DND-41 (cell line): Measurements from ENCODE around the gene BCL2L14.
A peak's percentile ranks its signal among the peaks of the same experiment; 100 is the strongest.

Source experiments
- ATAC-seq: fragments of 200-7000 bp; cut with Tn5 transposase; 3 replicates; pipeline ENCODE4 v1.9.1; 2021; ENCODE audit warnings: low read depth; ENCODE audit not compliant: insufficient read depth
- DNase-seq: peaks from one replicate; pipeline ENCODE4 v3.0.0-alpha.2; 2020
- H2AFZ ChIP-seq: 2 replicates; pipeline ENCODE4 v1.6.0; 2012; ENCODE audit warnings: low read depth, low read length
- H3K27ac ChIP-seq: 2 replicates; pipeline ENCODE4 v1.5.1; 2012; ENCODE audit warnings: low read length, inconsistent platforms
- H3K27me3 ChIP-seq: fragments of 200-600 bp; sonication (generic); 2 replicates; pipeline ENCODE4 v1.6.0; 2012; ENCODE audit warnings: low read length, mild to moderate bottlenecking, inconsistent platforms; ENCODE audit not compliant: insufficient read depth, poor library complexity
- H3K36me3 ChIP-seq: 2 replicates; pipeline ENCODE4 v1.5.1; 2012; ENCODE audit warnings: low read length, inconsistent platforms; ENCODE audit not compliant: insufficient read depth
- H3K4me1 ChIP-seq: 2 replicates; pipeline ENCODE4 v1.5.1; 2012; ENCODE audit warnings: mild to moderate bottlenecking, low read length; ENCODE audit not compliant: insufficient read depth
- H3K4me2 ChIP-seq: 2 replicates; pipeline ENCODE4 v1.6.0; 2012; ENCODE audit warnings: mild to moderate bottlenecking, moderate library complexity, low read length, inconsistent platforms; ENCODE audit not compliant: insufficient read depth
- H3K4me3 ChIP-seq, 2 experiments: fragments of 200-600 bp in 1 of 2; shearing (Covaris generic) in 1 of 2; 2 replicates each; pipeline ENCODE4 v1.5.1; 2012 to 2016; ENCODE audit warnings: inconsistent platforms in 2 of 2, low read length in 2 of 2, mild to moderate bottlenecking in 2 of 2, low read depth in 1 of 2, moderate library complexity in 1 of 2
- H3K79me2 ChIP-seq: 2 replicates; pipeline ENCODE4 v1.6.0; 2012; ENCODE audit warnings: low read length, inconsistent platforms; ENCODE audit not compliant: insufficient read depth
- H3K9ac ChIP-seq: 2 replicates; pipeline ENCODE4 v1.6.0; 2012; ENCODE audit warnings: low read depth, mild to moderate bottlenecking, inconsistent platforms, low read length, moderate library complexity
- H3K9me3 ChIP-seq: 2 replicates; pipeline ENCODE4 v1.5.1; 2012; ENCODE audit warnings: low read length, moderate library complexity, mild to moderate bottlenecking, inconsistent platforms; ENCODE audit not compliant: insufficient read depth, severe bottlenecking
- H4K20me1 ChIP-seq: 2 replicates; pipeline ENCODE4 v1.6.0; 2012; ENCODE audit warnings: low read length; ENCODE audit not compliant: insufficient read depth
- CTCF ChIP-seq: IDR thresholded peaks from 2 replicates; pipeline ENCODE4 v1.5.1; 2012; ENCODE audit warnings: borderline replicate concordance, low read length, moderate library complexity, mild to moderate bottlenecking; ENCODE audit not compliant: poor library complexity, severe bottlenecking; ENCODE audit errors: extremely low read depth
- EZH2 ChIP-seq: IDR thresholded peaks from 3 replicates; pipeline ENCODE4 v1.6.1; 2012; ENCODE audit warnings: borderline replicate concordance, low read depth, mild to moderate bottlenecking, moderate library complexity, low read length, inconsistent platforms; ENCODE audit not compliant: severe bottlenecking

The BCL2L14 gene

GRCh38 chr12:12072064-12072760 is 1.5 kb downstream of the BCL2L14 start:
- Histone ChIP-seq H3K79me2 (no peaks in the 10 kb centered on the region), H3K9me3 (no peaks in the 10 kb centered on the region), H3K4me1 (no peaks in the 10 kb centered on the region), H3K36me3 (no peaks in the 10 kb centered on the region), H4K20me1 (no peaks in the 10 kb centered on the region), H3K27ac (no peak overlapping the region), H3K4me3 (no peak overlapping the region), H2AFZ (no peak overlapping the region), H3K4me2 (no peak overlapping the region), H3K9ac (no peak overlapping the region), H3K27me3 (peaks cover 7% of the 10 kb centered on the region)
- TF ChIP-seq CTCF (no peak), EZH2 (no peak)
- DNase-seq (no peak), ATAC-seq (no peak)

GRCh38 chr12:12079291-12079690 is 8.6 kb downstream of the BCL2L14 start:
- H3K4me2 ChIP-seq = no peak overlapping the region
- peaks cover 5% of the 10 kb centered on the region for H3K27me3 ChIP-seq
- no peak for ATAC-seq
- no peak overlapping the region for H2AFZ ChIP-seq
- TF ChIP-seq CTCF (no peak), EZH2 (no peak)
- no peaks in the 10 kb centered on the region for H3K9me3 ChIP-seq
- H3K36me3 ChIP-seq = no peaks in the 10 kb centered on the region
- H3K79me2 ChIP-seq = no peaks in the 10 kb centered on the region
- H3K4me1 ChIP-seq = no peaks in the 10 kb centered on the region
- no peak overlapping the region for H3K27ac ChIP-seq
- H3K9ac ChIP-seq = no peak overlapping the region
- no peaks in the 10 kb centered on the region for H4K20me1 ChIP-seq
- DNase-seq = no peak
- H3K4me3 ChIP-seq = no peak overlapping the region

- H3K27ac ChIP-seq = no peak overlapping the region
- TF ChIP-seq EZH2 = no peak
- peak; percentile 53 for TF ChIP-seq CTCF
- H3K36me3 ChIP-seq = no peaks in the 10 kb centered on the region
- H3K9me3 ChIP-seq = no peaks in the 10 kb centered on the region
- H4K20me1 ChIP-seq = no peaks in the 10 kb centered on the region
- DNase-seq (no peak), ATAC-seq (peak; percentile 78)
- H3K27me3 ChIP-seq = peaks cover 5% of the 10 kb centered on the region
- H3K4me3 ChIP-seq = no peak overlapping the region
- no peaks in the 10 kb centered on the region for H3K4me1 ChIP-seq
- H3K9ac ChIP-seq = no peak overlapping the region
- 0 out of 2 replicates have a peak overlapping the region, but pooled peaks have one; percentile 55 for H2AFZ ChIP-seq
- H3K4me2 ChIP-seq = no peak overlapping the region
- H3K79me2 ChIP-seq = no peaks in the 10 kb centered on the region
Observed at GRCh38 chr12:12081836-12082497, 11.2 kb downstream of the BCL2L14 start.
